SK-N-SH treated with all-trans-retinoic acid at 6 μM for 48 hours (cell line): ENCODE results near the gene GIPC3.

Experiments used
- ATAC-seq: fragments of 200-7000 bp; cut with Tn5 transposase; 3 replicates; pipeline ENCODE4 v1.9.1; 2020; ENCODE audit warnings: mild to moderate bottlenecking, moderate library complexity
- ARNTL ChIP-seq: fragments of 450-650 bp; formaldehyde crosslinking; IDR thresholded peaks from 2 replicates; pipeline ENCODE4 v1.5.0; 2020; ENCODE audit warnings: low read depth, mild to moderate bottlenecking, moderate library complexity, borderline replicate concordance
- BACH2 ChIP-seq: fragments of 250-450 bp; sonication (Bioruptor Pico); IDR thresholded peaks from 2 replicates; pipeline ENCODE4 v1.9.0; 2021; ENCODE audit warnings: mild to moderate bottlenecking, borderline replicate concordance
- CSDC2 ChIP-seq: fragments of 250-450 bp; sonication (Bioruptor Pico); IDR thresholded peaks from 2 replicates; pipeline ENCODE4 v1.5.0; 2020; ENCODE audit warnings: mild to moderate bottlenecking, moderate library complexity
- ISL1 ChIP-seq: fragments of 250-450 bp; sonication (Bioruptor Pico); IDR thresholded peaks from 2 replicates; pipeline ENCODE4 v2.1.2; 2022; ENCODE audit warnings: mild to moderate bottlenecking, moderate library complexity
- OSR1 ChIP-seq: fragments of 250-450 bp; sonication (Bioruptor Pico); IDR thresholded peaks from 2 replicates; pipeline ENCODE4 v1.8.0; 2022; ENCODE audit warnings: moderate library complexity, mild to moderate bottlenecking, inconsistent platforms
- RARB ChIP-seq: fragments of 250-450 bp; sonication (Bioruptor Pico); IDR thresholded peaks from 2 replicates; pipeline ENCODE4 v1.8.0; 2021; ENCODE audit warnings: mild to moderate bottlenecking, moderate library complexity
- SNAI2 ChIP-seq: fragments of 250-450 bp; sonication (Bioruptor Pico); IDR thresholded peaks from 2 replicates; pipeline ENCODE4 v1.5.0; 2020; ENCODE audit warnings: mild to moderate bottlenecking, moderate library complexity
- TCF4 ChIP-seq: fragments of 250-450 bp; sonication (Bioruptor Pico); IDR thresholded peaks from 2 replicates; pipeline ENCODE4 v1.8.0; 2021; ENCODE audit warnings: mild to moderate bottlenecking, moderate library complexity, borderline replicate concordance
- TOX ChIP-seq: fragments of 250-450 bp; sonication (Bioruptor Pico); IDR thresholded peaks from 2 replicates; pipeline ENCODE4 v1.8.0; 2021; ENCODE audit warnings: mild to moderate bottlenecking, moderate library complexity, borderline replicate concordance
- ZC3H10 ChIP-seq: fragments of 250-450 bp; sonication (Bioruptor Pico); IDR thresholded peaks from 2 replicates; pipeline ENCODE4 v1.5.1; 2021; ENCODE audit warnings: mild to moderate bottlenecking, moderate library complexity
- ZFP3 ChIP-seq: fragments of 250-450 bp; sonication (Bioruptor Pico); IDR thresholded peaks from 2 replicates; pipeline ENCODE4 v1.5.0; 2020; ENCODE audit warnings: mild to moderate bottlenecking, moderate library complexity
- ZFP30 ChIP-seq: fragments of 450-650 bp; formaldehyde crosslinking; IDR thresholded peaks from 2 replicates; pipeline ENCODE4 v1.5.0; 2022; ENCODE audit warnings: mild to moderate bottlenecking, moderate library complexity
- ZNF565 ChIP-seq: fragments of 450-650 bp; formaldehyde crosslinking; conservative IDR thresholded peaks from 2 replicates; pipeline ENCODE4 v1.5.0; 2020; ENCODE audit warnings: low read depth, mild to moderate bottlenecking, moderate library complexity
- ZNF70 ChIP-seq: fragments of 450-650 bp; formaldehyde crosslinking; IDR thresholded peaks from 2 replicates; pipeline ENCODE4 v1.5.0; 2020; ENCODE audit warnings: mild to moderate bottlenecking, moderate library complexity
- ZNF8 ChIP-seq: fragments of 450-650 bp; formaldehyde crosslinking; IDR thresholded peaks from 2 replicates; pipeline ENCODE4 v1.5.0; 2020; ENCODE audit warnings: mild to moderate bottlenecking, moderate library complexity
- TF ChIP-seq, protein P1 (sequence below): fragments of 250-450 bp; sonication (Bioruptor Pico); IDR thresholded peaks from 2 replicates; pipeline ENCODE4 v1.5.1; 2020; ENCODE audit warnings: low read depth, mild to moderate bottlenecking, moderate library complexity
- TF ChIP-seq, protein P2 (sequence below): fragments of 250-450 bp; sonication (Bioruptor Pico); IDR thresholded peaks from 2 replicates; pipeline ENCODE4 v1.5.0; 2020; ENCODE audit warnings: mild to moderate bottlenecking, moderate library complexity
- TF ChIP-seq, protein P3 (sequence below): fragments of 250-450 bp; sonication (Bioruptor Pico); IDR thresholded peaks from 2 replicates; pipeline ENCODE4 v1.8.0; 2021; ENCODE audit warnings: low read depth, mild to moderate bottlenecking, moderate library complexity, borderline replicate concordance
- TF ChIP-seq, protein P4 (sequence below): fragments of 250-450 bp; sonication (Bioruptor Pico); IDR thresholded peaks from 2 replicates; pipeline ENCODE4 v1.8.0; 2020; ENCODE audit warnings: mild to moderate bottlenecking, moderate library complexity, borderline replicate concordance

GIPC3 gene

DNA sequence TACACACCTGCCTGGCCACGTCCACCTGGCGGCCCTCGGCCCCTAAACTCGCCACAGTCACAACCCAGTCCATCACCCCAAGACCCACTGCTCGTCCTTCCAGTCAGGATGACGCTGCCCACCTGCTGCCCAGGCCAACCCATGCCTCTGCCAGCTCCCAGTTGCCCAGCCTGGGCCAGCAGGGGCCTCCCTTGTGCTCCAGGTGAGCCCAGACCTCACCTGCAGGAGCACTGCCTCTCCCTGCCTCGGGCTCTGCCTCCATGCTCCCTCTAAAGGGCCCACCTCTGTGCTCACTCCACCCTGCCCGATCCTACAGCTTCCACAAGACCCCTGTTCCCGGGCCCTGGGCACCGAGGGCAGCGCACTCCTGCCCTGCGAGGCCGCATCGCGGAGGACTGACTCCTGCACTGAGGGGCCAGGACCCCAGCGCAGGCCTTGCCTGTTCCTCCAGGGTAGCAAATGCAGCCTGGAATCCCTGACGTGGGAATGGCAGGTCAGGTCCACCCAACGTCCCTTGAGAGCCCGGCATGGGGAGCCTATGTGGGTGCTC lies 49.3 kb downstream of the GIPC3 start:
- no peak for TF ChIP-seq ISL1 (CRISPR knock-in tag)
- TF ChIP-seq TOX (CRISPR knock-in tag), result no peak
- TF ChIP-seq TCF4 (CRISPR knock-in tag), result no peak
- TF ChIP-seq ZNF565 (CRISPR knock-in tag), result no peak
- TF ChIP-seq ZNF70 (CRISPR knock-in tag), result no peak
- TF ChIP-seq, protein P1, sequence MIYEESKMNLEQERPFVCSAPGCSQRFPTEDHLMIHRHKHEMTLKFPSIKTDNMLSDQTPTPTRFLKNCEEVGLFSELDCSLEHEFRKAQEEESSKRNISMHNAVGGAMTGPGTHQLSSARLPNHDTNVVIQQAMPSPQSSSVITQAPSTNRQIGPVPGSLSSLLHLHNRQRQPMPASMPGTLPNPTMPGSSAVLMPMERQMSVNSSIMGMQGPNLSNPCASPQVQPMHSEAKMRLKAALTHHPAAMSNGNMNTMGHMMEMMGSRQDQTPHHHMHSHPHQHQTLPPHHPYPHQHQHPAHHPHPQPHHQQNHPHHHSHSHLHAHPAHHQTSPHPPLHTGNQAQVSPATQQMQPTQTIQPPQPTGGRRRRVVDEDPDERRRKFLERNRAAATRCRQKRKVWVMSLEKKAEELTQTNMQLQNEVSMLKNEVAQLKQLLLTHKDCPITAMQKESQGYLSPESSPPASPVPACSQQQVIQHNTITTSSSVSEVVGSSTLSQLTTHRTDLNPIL (CRISPR knock-in tag), result no peak
- TF ChIP-seq SNAI2, result no peak
- no peak for TF ChIP-seq ZNF8 (CRISPR knock-in tag)
- TF ChIP-seq ZC3H10 (CRISPR knock-in tag), result no peak
- no peak for TF ChIP-seq CSDC2
- ATAC-seq, result no peak

DNA sequence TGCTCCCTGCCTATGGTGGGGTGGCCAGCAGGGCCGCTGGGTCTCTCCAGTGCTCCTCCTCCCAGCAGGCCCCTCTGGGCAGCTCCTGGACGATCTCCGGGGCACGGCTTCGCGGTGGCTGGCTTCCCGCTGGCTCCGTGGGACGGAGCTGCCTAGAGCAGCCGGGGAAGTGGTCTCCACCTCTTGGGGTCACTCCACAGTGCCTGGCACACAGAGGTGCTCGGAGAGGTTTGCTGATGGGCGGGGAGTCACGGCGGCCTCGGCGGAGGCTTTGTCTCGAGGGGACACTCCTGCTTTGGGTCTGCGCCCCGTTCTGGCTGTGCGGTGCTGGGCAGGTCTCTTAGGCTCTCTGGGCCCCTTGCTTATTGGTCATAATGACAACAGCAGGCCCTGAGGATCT lies 51.2 kb downstream of the GIPC3 start:
- no peak for TF ChIP-seq ZFP30
- no peak for TF ChIP-seq SNAI2
- TF ChIP-seq ARNTL (CRISPR knock-in tag), result no peak
- no peak for TF ChIP-seq ZC3H10 (CRISPR knock-in tag)
- no peak for TF ChIP-seq TCF4 (CRISPR knock-in tag)
- TF ChIP-seq, protein P2, sequence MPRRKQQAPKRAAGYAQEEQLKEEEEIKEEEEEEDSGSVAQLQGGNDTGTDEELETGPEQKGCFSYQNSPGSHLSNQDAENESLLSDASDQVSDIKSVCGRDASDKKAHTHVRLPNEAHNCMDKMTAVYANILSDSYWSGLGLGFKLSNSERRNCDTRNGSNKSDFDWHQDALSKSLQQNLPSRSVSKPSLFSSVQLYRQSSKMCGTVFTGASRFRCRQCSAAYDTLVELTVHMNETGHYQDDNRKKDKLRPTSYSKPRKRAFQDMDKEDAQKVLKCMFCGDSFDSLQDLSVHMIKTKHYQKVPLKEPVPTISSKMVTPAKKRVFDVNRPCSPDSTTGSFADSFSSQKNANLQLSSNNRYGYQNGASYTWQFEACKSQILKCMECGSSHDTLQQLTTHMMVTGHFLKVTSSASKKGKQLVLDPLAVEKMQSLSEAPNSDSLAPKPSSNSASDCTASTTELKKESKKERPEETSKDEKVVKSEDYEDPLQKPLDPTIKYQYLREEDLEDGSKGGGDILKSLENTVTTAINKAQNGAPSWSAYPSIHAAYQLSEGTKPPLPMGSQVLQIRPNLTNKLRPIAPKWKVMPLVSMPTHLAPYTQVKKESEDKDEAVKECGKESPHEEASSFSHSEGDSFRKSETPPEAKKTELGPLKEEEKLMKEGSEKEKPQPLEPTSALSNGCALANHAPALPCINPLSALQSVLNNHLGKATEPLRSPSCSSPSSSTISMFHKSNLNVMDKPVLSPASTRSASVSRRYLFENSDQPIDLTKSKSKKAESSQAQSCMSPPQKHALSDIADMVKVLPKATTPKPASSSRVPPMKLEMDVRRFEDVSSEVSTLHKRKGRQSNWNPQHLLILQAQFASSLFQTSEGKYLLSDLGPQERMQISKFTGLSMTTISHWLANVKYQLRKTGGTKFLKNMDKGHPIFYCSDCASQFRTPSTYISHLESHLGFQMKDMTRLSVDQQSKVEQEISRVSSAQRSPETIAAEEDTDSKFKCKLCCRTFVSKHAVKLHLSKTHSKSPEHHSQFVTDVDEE (CRISPR knock-in tag), result no peak
- no peak for TF ChIP-seq CSDC2
- TF ChIP-seq ZFP3 (CRISPR knock-in tag), result no peak
- TF ChIP-seq OSR1 (CRISPR knock-in tag), result no peak
- no peak for TF ChIP-seq BACH2 (CRISPR knock-in tag)

DNA sequence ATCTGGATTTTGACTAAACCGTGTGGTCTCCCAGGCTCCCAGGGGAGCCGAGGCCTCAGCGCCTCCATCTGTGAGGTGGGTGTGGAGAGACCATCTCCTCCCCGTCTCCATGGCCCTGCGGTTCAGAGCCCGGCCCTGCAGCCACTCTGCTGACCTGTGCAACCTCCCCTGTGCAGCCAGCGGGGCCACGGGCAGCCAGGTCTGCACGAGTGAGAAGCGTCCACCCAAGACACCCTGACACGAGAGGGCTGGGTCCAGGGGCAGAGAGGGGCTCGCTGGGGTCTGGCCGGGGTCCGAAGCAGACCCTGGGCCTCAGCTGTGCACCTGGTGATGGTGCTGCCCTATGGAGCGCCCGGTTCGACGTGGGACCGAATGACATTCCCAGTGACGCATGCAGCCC lies 51.7 kb downstream of the GIPC3 start:
- no peak for ATAC-seq
- TF ChIP-seq OSR1 (CRISPR knock-in tag) (no peak), ZFP3 (CRISPR knock-in tag) (no peak), ZC3H10 (CRISPR knock-in tag) (no peak), RARB (no peak), SNAI2 (no peak), ZNF70 (CRISPR knock-in tag) (no peak), ZNF565 (CRISPR knock-in tag) (no peak), CSDC2 (no peak), TCF4 (CRISPR knock-in tag) (no peak), ARNTL (CRISPR knock-in tag) (no peak)
- TF ChIP-seq, protein P3, sequence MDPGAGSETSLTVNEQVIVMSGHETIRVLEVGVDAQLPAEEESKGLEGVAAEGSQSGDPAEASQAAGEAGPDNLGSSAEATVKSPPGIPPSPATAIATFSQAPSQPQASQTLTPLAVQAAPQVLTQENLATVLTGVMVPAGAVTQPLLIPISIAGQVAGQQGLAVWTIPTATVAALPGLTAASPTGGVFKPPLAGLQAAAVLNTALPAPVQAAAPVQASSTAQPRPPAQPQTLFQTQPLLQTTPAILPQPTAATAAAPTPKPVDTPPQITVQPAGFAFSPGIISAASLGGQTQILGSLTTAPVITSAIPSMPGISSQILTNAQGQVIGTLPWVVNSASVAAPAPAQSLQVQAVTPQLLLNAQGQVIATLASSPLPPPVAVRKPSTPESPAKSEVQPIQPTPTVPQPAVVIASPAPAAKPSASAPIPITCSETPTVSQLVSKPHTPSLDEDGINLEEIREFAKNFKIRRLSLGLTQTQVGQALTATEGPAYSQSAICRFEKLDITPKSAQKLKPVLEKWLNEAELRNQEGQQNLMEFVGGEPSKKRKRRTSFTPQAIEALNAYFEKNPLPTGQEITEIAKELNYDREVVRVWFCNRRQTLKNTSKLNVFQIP (CRISPR knock-in tag), result no peak
- TF ChIP-seq, protein P4, sequence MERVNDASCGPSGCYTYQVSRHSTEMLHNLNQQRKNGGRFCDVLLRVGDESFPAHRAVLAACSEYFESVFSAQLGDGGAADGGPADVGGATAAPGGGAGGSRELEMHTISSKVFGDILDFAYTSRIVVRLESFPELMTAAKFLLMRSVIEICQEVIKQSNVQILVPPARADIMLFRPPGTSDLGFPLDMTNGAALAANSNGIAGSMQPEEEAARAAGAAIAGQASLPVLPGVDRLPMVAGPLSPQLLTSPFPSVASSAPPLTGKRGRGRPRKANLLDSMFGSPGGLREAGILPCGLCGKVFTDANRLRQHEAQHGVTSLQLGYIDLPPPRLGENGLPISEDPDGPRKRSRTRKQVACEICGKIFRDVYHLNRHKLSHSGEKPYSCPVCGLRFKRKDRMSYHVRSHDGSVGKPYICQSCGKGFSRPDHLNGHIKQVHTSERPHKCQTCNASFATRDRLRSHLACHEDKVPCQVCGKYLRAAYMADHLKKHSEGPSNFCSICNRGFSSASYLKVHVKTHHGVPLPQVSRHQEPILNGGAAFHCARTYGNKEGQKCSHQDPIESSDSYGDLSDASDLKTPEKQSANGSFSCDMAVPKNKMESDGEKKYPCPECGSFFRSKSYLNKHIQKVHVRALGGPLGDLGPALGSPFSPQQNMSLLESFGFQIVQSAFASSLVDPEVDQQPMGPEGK (CRISPR knock-in tag), result no peak
- TF ChIP-seq, protein P1 (CRISPR knock-in tag), result no peak

More for the DNA sequence above, 51.2 kb downstream of the GIPC3 start:
- ATAC-seq, result no peak
